Stimulated activated CD4-positive, alpha-beta T cell treated with anti-CD3 and anti-CD28 coated beads, Interleukin-15, amount 100 ng/mL, for 48 hours (primary cell): ENCODE measurements around the gene ALMS1.
"Not testable (repeated sequence)": the region's sequence is repeated elsewhere in the genome, so short reads cannot be mapped to it uniquely, and the experiment has no call there.

Experiments
- DNase-seq, 2 donors: peaks; one replicate each; pipeline ENCODE4 v3.0.0-alpha.2; 2020; ENCODE audit warnings: low read depth in 2 of 2

ALMS1 gene

GRCh38 chr2:73385504-73386341 lies at the start of gene ALMS1:
Gene ALMS1, plus strand, starts transcription at chr2:73385836. Its CDS starts 33 bp downstream, at chr2:73385869.
- DNase-seq = peak; percentile 81 to 82

- DNase-seq = no peak
Measured at GRCh38 chr2:73337828-73338227, 47.8 kb upstream of the ALMS1 start.

GRCh38 chr2:73339201-73339600 lies 46.4 kb upstream of the ALMS1 start:
- no peak for DNase-seq

GRCh38 chr2:73341039-73341438 lies 44.6 kb upstream of the ALMS1 start:
- DNase-seq = no peak

GRCh38 chr2:73343992-73344391 lies 41.6 kb upstream of the ALMS1 start:
- no peak for DNase-seq

GRCh38 chr2:73344747-73345146 lies 40.9 kb upstream of the ALMS1 start:
- DNase-seq = not testable (repeated sequence)

- no peak for DNase-seq
Measured at GRCh38 chr2:73350035-73350691, 35.5 kb upstream of the ALMS1 start.

- no peak for DNase-seq
Measured at GRCh38 chr2:73356097-73356496, 29.5 kb upstream of the ALMS1 start.

- no peak for DNase-seq
Measured at GRCh38 chr2:73359915-73360697, 25.5 kb upstream of the ALMS1 start.

- DNase-seq = no peak
Measured at GRCh38 chr2:73366060-73366459, 19.6 kb upstream of the ALMS1 start.

- no peak for DNase-seq
Measured at GRCh38 chr2:73368781-73369180, 16.9 kb upstream of the ALMS1 start.

- DNase-seq = no peak
Measured at GRCh38 chr2:73370348-73370747, 15.3 kb upstream of the ALMS1 start.

GRCh38 chr2:73373344-73373743 lies 12.3 kb upstream of the ALMS1 start:
- DNase-seq = no peak

GRCh38 chr2:73374269-73374668 lies 11.4 kb upstream of the ALMS1 start:
- DNase-seq = no peak

GRCh38 chr2:73376681-73377080 lies 9.0 kb upstream of the ALMS1 start:
- DNase-seq = no peak

- no peak for DNase-seq
Measured at GRCh38 chr2:73383036-73383435, 2.6 kb upstream of the ALMS1 start.

- DNase-seq = no peak
Measured at GRCh38 chr2:73385123-73385503, 523 bp upstream of the ALMS1 start.

- no peak for DNase-seq
Measured at GRCh38 chr2:73386342-73386868, 769 bp downstream of the ALMS1 start.

- no peak for DNase-seq
Measured at GRCh38 chr2:73386894-73387636, 1.4 kb downstream of the ALMS1 start.

GRCh38 chr2:73402386-73403103 lies 16.9 kb downstream of the ALMS1 start:
- no peak for DNase-seq

GRCh38 chr2:73403237-73403636 lies 17.6 kb downstream of the ALMS1 start:
- DNase-seq = no peak
